Brain pericyte (primary cell): ENCODE measurements around the gene SAXO1.

Experiments
- DNase-seq: peaks from one replicate; pipeline ENCODE4 v3.0.0-alpha.2; 2012; ENCODE audit warnings: low read depth, low spot score

Gene SAXO1

DNA sequence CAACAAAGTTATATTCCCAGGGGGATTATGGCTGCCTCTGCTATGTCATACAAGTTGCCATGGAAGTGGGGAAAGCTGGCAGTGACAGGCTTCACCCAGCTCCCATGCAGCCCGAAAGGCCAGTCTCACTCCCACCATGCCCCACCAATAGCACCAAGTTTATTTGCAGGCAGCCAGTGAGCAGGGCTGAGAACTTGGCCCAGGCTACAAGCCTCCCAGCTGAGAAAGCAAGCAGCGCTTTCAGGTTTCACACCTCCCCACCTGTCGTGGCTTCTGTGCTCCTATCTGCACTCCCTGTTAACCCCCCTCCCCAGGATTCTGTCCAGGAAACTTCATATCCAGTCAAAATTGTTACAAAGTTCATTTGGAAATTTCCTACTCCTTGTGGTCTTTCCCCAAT, 155.0 kb downstream of the SAXO1 start:
- no peak for DNase-seq
